ENCODE data around the gene TMEM178B.
A peak's percentile ranks its signal among the peaks of the same experiment; 100 is the strongest.

Gene TMEM178B

DNA sequence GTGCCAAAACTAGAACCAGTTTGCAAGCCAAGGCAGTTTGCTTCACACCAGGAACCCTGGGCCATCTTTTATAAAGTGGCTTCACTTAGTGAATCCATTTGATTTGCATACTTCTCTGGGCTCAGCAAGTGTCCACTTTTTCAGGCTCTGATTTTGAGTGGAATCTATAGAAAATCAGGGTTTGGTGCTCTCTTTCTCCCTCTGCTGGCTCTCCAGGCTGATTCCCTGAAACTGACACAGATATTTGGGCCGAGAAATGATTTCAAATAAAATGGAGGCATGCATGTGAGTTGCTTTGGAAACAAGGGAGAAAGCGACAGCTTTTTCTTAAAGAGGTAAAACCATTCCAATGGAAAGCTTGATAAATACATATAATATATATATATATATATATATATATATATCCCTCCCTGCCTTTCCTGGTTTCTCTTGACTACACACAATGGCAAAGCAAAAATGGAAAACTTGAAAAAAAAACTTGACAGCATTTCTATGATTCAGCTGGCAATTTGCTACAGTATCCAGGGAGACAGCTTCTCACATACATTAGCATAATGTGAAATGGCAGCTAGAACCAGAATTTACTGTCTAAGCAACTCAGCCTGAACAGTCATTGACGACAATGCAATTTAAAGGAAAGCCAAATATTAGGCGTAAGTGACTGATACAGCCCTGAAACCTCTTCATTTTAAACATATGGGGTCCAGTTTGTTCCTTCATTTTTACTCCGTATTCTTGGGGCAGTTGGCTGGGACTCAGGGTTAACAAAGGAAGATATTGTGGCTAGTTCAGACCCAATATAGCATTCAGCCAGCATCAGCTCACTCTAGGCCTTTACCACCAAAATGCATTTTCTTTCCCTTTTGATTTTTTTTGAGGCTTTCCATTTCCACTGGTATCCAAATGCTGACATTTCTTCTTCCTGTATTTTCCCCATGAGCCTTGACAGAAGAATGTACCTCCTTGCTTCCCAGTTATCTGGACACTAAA, 188.5 kb downstream of the TMEM178B start:
- peak; percentile 52 for TF ChIP-seq CTCF (conservative IDR thresholded peaks at IDR 0.05; ENCODE audit: low read depth, low read length)
- DNase-seq (ENCODE audit: low read depth), result peak; percentile 10
- no peak overlapping the region for H3K4me3 ChIP-seq (ENCODE audit: low read depth, low read length)

DNA sequence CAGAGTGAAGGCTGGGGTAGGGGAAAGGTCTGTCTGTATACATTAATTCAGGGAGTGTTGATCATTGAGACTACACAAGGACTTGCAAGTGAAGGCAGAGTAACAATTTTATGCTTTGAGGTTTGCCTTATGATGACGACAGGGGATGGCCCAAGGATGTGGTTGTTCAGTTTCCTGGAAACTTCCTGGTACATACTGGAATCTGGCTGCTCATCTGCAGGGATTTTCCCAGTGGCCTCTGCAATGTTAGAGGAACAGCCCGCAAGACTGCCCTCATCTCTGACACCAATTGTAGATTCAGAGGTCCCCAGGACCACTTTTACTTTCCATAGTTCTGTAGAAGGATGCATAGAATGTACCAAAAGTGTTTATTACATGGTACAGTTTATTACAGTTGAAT, 189.6 kb downstream of the TMEM178B start:
- no peak for DNase-seq (ENCODE audit: low read depth)
- H3K4me3 ChIP-seq (ENCODE audit: low read depth, low read length), result no peak overlapping the region
- TF ChIP-seq CTCF (conservative IDR thresholded peaks at IDR 0.05; ENCODE audit: low read depth, low read length), result no peak

DNA sequence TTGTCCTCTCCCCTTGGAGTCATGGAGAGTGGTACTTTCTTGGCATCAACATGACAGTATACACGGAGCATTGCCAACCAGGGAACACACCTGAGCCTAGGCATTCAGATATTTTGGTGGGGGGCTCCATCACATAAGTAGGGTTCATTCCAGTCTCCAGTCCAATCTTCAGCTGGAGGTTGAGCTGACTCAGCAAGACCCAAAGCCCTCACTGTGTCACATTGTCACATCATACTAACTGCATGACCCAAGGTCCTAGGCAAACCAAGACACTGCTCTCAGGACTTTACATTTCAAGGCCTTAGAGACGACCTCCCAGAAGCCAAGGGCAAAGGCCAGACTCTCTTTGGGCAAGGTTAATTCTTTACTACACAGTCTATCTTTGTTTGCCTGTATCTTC, 190.1 kb downstream of the TMEM178B start:
- no peak for TF ChIP-seq CTCF (conservative IDR thresholded peaks at IDR 0.05; ENCODE audit: low read depth, low read length)
- no peak for DNase-seq (ENCODE audit: low read depth)
- no peak overlapping the region for H3K4me3 ChIP-seq (ENCODE audit: low read depth, low read length)

GRCh38 chr7:141264511-141264910, 190.6 kb downstream of the TMEM178B start:
- no peak for TF ChIP-seq CTCF (conservative IDR thresholded peaks at IDR 0.05; ENCODE audit: low read depth, low read length)
- no peak for DNase-seq (ENCODE audit: low read depth)

GRCh38 chr7:141265668-141266067, 191.8 kb downstream of the TMEM178B start:
- DNase-seq (ENCODE audit: low read depth), result no peak
- no peak overlapping the region for H3K4me3 ChIP-seq (ENCODE audit: low read depth, low read length)
- TF ChIP-seq CTCF (conservative IDR thresholded peaks at IDR 0.05; ENCODE audit: low read depth, low read length), result no peak

More at GRCh38 chr7:141264511-141264910, 190.6 kb downstream of the TMEM178B start:
- no peak overlapping the region for H3K4me3 ChIP-seq (ENCODE audit: low read depth, low read length)

DNA sequence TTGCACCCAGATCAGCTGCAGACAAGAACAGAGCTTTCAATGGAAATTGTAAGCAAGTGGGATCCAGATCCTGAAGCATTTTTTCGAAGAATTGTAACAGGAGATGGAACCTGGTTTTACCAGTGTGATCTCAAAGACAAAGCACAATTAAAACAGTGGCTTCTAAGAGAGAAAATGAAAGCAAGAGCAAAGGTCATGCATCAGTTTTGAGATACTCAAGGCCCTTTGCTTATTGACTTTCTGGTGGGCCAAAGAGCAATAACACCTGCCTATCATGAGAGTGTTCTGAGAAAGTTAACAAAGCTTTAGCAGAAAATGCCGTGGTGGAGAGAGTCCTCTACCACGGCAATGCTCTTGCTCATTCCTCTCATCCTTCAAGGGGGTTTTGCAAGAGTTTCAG, 194.8 kb downstream of the TMEM178B start:
- no peak overlapping the region for H3K4me3 ChIP-seq (ENCODE audit: low read depth, low read length)
- DNase-seq (ENCODE audit: low read depth), result no peak
- no peak for TF ChIP-seq CTCF (conservative IDR thresholded peaks at IDR 0.05; ENCODE audit: low read depth, low read length)

DNA sequence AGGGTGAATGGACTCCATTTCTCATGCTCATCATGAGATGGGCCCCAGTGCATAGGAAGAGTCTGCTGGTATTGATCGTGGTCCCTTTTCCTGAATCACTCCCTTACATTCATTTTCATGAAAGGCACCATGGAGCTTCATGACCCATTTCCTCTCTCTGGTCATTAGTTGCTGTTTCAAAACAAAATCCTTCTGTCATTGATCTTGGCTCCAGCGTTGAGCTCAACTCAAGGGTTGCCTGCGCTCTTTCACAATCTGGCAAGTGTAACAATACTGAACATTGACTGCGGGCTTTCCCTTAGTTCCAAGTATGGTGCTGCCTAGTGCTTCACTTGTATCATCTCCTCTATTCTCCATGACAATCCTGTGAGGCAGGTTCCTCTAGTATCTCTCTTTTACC, 197.6 kb downstream of the TMEM178B start:
- no peak for DNase-seq (ENCODE audit: low read depth)
- no peak overlapping the region for H3K4me3 ChIP-seq (ENCODE audit: low read depth, low read length)
- TF ChIP-seq CTCF (conservative IDR thresholded peaks at IDR 0.05; ENCODE audit: low read depth, low read length), result no peak

Measured in choroid plexus epithelial cell (primary cell).